GM19468 (cell line): ENCODE data around the gene RAB11FIP2.

ENCODE experiments used
- ATAC-seq: cut with Tn5 transposase; IDR thresholded peaks from one replicate; pipeline ENCODE4 v1.9.1; 2021; ENCODE audit warnings: mild to moderate bottlenecking, moderate library complexity, moderate number of reproducible peaks; ENCODE audit not compliant: unreplicated experiment; ENCODE audit errors: extremely low read depth

Gene RAB11FIP2

DNA sequence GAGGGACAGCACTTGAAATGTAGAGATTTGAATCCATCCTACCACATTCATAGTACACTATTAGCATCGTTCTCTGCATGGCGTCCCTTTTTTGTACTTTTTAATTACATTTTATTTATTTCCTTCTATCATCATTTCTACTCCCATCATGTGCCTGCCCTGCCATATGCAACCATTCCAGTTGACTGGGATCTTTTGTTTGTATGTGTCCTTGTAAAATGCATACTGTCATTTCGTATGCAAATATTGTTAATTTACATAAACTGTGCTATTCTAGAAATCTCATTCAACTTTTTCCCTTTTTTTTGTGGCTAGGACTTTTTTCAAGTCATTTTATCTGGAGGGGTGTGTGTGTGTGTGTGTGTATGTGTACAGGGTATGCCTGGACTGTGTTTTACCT is 57.9 kb downstream of the RAB11FIP2 start:
- no peak for ATAC-seq

DNA sequence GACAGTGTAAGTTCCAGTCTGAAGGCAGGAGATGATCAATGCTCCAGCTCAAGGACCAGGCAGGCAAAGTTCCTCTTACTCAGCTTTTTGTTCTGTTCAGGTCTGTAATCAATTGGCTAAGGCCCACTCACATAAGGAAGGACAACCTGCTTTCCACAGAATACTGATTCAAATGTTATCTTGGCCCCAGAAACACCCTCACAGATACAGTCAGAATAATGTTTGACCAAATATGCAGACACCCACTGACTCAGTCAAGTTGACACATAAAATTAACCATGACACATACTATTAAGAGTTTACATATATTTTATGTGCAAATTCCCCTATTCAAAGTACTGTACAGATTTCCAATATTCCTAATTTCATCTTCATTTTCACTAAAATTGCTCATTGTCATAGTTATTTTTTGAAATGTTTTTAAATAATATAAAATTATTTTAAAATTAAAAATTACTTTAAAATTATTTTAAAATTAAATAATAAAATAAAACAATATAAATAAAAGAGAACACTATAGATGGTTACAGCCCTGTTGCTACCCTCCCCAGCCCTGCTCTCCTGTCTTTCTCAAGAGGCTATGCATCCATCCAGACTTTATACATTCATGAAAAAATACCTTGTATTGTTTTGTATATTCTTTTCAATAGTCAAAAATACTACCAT is 59.4 kb downstream of the RAB11FIP2 start:
- no peak for ATAC-seq

DNA sequence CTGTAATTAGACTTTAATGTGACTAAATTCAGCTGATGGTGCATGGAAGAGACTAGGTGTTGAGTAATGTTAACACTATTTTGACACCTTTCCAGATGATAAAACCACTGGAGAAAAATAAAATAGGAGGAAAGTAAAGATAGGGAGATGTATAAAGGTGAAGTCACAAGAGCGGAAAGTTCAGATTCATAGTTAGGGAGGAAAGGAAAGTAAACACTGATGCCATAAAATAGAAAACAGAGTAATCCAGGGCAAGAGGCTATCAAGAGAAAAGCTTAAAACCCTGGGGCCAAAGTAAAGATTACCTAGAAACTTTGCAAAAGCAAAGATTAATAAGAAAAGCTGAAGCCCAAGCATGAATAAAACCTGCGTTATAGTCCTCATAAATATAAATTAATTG is 62.8 kb downstream of the RAB11FIP2 start:
- ATAC-seq, result no peak

DNA sequence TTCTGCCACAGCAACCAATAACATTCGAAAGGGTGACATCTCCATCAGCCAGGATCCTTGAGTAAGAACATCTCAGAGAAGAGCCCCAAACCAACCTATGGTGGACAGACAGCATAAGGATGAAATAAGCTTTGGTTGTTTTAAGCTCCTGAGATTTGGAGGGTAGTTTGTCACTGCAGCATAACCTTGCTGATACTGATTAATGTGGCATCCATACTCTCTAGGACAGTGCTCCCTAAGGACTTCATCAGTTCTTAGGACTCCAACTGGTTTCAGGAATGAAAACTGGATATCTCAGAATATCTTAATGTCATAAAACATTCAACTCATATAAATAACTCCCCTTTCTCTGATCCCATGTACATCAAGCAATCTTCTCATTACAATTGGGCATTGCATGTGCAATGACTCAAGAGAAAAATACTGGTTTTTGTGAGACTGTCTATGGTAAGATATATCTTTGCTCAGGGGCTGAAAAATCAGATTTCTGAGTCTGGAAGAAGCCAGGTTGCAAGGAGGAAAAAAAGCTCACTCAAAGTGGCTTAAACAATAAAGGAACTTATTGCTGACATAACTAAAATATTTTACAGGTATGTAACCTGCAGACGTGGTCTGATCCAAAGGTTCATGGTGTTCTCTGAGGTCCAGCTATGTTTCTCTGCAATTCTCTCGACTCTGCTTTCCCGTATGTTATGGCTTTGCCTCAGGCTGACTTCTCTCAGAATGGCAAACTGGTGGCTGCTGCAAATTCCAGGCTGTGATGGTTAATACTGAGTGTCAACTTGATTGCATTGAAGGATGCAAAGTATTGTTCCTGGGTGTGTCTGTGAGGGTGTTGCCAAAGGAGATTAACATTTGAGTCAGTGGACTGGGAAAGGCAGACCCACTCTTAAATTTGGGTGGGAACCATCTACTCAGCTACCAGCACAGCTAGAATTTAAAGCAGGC is 65.7 kb downstream of the RAB11FIP2 start:
- no peak for ATAC-seq

DNA sequence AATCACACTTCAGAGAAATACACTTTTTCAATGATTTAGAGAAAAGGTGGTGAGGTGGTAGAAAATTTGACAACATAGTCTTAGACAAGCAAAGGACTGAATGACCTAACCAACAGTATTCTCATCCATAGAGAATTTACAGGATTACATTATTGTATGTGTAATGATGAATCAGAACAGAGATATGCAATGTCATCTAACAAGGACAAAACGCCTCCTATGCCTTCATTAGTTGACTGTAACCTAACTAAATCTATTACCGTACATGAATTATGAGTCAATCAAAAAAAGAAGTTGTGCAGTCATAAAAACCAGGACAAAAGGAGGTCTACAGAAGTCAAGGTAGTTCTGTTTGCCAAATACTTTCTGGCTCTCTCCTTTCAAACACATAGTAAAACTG is 66.5 kb downstream of the RAB11FIP2 start:
- ATAC-seq, result no peak

DNA sequence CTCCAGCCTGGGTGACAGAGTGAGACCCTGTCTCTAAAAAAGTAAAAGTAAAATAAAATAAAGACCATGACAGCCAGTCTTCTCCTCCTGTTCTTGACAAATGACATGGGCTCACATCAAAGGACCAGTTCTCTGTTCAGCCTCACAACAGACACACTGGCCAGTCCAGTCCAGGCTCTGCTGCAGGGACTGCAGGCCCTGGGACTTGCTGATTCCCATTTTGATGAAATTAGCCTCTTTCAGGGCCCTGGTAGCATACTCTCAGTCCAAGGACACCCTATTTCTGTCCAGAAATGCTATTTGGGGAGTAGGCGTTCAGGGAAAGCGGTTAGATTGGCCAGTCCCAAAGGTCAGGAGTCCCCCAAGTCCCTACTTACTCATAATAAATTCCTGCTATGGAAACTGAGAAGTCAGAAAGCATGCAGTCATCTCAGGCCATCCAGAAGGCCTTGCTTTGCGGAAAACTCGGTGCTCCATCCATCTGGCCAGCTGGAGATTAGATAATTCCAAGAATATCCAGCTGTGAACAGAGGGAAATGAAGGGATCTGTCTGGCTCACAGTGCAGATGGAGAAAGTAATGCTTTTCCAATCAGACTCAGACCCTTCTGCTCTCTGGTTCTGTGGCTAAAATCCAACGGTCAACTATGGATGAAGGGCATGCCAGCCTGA is 74.4 kb downstream of the RAB11FIP2 start:
- no peak for ATAC-seq

DNA sequence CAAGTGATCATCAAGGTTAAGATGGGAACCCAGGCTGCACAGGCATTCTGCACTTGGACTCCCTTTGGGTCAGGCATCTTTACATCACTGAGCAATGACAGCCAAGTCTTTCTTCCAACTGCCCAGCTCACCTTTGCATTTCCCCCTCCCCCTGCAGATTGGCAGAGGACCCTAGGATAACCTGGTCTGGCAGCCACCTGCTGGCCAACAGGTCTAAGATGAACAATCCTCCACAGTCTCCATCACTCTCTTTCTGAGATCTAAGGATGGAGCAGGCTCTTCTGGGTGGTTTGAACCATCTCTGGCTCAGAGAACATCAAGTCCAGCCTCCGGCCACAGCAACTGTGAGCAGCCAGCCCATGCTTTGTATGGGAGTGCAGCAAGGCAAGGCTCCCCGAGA is 75.8 kb downstream of the RAB11FIP2 start:
- ATAC-seq, result no peak

DNA sequence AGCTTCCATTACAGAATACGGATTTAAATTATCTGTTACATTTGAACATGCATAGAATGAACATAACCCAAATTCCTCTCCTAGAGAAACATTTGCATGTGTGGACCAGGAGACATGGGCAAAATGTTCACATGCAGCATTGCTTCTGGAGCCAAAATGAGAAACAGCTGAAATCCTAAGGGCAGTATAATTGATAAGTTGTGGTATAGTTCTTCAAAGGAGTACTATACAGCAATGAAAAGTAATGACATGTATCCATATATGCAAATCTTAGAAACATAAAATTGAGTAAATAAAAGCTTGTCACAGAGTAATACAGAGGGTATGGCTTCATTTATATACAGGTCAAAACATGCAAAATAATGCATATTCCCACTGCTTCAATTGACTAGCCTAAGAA is 77.1 kb downstream of the RAB11FIP2 start:
- ATAC-seq, result no peak

DNA sequence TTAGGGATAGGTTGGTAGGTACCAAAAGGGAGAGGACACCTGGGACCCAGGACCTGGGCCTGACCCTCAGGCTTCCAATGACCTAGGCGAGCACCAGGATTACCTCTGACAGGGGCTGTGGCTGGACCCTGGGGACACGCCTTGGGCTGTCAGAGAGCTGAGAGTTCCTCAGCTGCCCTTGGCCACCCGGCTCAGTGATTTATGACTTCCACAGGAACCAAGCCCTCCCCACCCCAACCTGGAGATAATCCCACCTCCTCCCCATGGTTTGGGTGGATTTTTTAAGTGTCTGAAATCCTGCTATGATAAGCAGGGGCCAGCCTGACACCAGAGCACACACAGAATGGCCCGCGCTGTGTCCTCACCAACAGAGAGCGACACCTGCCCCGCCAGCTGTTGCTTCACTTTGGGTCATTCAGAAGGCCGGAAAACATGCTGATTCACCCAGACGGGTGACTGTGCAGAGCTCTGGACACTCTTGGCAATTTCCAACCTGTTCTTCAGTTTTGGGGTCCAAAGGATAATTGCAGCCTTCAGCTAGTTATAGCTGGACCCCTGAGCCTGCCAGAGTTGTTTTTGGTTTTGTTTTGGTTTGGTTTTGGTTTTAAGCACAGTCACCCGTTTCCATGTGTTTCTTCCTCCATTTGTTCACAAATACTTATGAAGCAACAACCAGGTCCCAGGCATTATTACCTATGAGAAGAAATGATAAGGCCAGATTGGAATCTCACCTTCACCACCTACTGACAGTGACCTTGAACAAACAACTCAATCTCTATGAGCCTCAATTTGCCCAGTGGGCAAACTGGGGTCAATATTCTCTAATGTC is 78.2 kb downstream of the RAB11FIP2 start:
- no peak for ATAC-seq

DNA sequence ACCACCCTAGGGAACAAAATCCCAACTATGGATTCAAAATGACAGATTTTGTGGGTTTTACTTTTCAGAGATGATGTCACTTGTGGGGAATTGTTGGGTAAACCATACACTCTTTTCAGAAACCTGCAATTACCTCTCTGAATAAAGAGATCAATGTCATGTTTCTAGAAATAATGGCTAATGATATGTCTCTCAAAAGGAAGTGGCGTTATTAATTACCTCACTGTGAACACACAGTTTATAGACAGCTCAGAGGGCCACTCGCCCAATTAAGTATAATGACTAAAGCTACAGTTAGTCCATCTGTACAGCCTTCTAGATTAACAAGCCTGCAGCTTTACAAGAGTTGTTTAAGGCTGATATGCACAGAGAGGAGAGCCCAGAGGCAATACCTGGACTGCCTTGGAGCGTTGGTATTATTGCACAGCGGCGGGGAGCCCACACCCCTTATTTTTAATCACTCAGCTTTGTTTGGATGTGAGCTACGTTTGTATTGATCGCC is 79.5 kb downstream of the RAB11FIP2 start:
- no peak for ATAC-seq

DNA sequence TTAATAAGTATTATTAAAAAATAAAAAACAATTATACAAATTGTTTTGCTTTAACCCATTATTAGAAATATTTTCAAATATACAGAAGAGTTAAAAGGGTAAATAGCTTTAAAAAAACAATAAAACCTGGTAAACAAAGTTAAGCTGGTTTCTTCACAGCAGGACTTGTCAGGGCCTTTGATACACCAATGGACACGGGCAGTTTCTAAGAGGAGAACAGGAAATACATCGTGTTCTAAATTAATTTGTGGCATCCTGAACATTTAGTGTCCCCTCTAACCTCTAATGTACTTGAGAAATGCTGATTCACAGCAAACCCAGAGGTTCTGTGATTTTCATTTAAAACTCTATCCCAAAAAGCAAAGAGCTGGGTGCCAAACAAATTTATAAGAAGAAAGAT is 80.8 kb downstream of the RAB11FIP2 start:
- ATAC-seq, result no peak

DNA sequence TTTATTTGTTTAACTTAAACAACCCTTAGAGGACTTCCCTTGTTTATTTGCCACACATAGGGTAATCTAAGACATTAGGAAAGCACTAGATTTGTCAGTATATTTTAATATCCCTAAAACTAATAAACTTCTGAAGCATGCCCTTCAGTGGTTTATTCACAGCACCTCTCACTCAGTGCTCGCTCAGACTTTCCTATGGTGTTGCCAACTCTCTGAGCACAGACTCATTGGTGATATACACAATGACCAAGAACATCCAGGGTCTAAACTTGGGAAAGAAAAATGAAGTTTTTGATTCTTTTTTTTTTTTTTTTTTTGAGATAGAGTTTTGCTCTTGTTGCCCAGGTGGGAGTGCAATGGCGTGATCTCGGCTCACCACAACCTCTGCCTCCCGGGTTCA is 82.2 kb downstream of the RAB11FIP2 start:
- no peak for ATAC-seq

DNA sequence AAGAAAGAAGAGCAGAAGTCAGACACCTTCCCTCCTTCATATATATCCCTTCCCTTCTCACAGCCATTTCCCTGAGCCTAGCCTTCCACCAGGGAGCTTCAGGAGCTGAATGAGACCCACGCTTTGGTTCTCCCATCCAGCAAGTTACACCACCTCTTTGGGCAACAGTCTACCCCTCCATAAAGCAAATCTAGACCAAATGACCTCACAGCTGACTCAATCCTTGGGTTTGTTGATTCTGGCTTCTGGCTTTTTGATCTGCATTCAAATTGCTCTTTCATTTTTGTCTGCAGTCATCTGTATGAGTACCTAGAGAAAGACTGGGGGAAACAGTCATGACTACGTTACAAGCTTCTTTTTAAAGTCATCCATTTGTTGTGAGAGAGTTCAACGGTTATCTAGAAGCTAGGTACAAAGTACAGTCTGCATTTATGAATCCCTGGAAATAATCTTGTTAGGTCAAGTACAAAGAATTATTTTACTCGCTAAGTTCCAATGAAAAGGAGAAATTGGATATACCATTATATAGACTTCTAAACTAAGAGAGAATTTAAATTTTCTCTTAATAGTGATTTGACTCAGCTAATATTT is 86.3 kb downstream of the RAB11FIP2 start:
- ATAC-seq, result no peak

DNA sequence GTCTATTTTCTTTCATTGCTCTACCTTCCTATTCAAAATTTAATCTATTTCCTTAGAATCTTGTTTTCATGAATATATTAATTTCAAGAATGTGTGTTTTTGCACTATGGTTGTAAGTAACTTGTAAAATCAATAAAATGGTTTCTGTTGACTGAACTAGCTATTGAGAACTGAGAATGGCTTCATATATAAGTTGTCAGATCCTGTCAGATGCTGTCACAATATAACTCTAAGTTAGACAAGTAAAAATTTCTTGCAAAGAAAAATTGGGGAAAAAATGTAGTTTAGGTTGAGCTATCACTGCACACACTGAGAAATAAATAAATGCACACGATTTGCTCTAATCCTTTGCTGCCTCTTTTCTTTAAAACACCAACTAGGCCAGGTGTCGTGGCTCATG is 89.8 kb downstream of the RAB11FIP2 start:
- no peak for ATAC-seq

DNA sequence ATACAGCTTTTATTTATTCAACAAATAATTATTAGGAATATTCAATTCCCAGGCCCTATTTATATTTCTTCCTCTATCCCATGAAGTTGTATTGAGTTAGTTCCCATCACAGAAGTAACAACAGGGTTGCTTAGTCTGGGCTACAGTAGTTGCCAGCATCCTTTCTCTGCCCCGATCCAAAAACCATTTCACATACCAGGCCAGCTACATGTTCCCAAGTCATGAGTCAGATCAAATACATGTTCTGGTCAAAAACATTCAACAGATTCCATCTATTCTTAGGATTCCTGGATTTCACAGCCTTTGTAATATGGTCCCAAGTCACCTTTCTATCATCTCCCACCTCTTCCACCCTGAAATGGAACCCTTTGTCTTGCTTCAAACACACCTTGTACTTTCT is 91.6 kb downstream of the RAB11FIP2 start:
- ATAC-seq, result no peak
